ENCODE measurements around the gene TMEM156. TPM values are rescaled to one million over a fixed set of nuclear protein-coding genes. Genes with fewer than 3 reads are reported as not detected.
"Not testable (repeated sequence)": the region's sequence is repeated elsewhere in the genome, so short reads cannot be mapped to it uniquely, and the experiment has no call there.

TMEM156 gene
- total RNA-seq, 1 donor from 2014 or later = not detected

- peak; percentile 16 for DNase-seq (ENCODE audit: low read depth)
Observed at GRCh38 chr4:38993683-38994082, 38.5 kb downstream of the TMEM156 start.

DNA sequence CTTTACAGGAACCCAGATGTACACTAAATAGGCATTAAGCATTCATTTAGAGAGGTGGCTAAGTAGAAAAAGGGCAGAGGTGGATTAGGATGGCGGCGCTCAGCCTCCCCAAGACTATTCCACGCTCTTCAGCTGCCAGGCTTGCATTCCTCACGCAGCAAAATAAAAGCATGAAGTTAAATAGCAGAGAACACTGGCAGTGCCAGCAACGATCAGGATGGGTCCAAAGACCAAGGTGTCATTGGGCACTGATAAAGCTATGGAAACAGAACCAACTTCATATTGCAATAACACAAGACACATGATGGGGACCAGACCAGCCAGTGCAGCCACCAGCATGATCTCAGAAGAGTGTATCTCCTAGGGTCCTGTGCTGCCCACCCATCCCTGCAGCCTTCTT lies 42.0 kb downstream of the TMEM156 start:
- DNase-seq (ENCODE audit: low read depth) = no peak

GRCh38 chr4:38989487-38989886 lies 42.7 kb downstream of the TMEM156 start:
- no peak for DNase-seq (ENCODE audit: low read depth)

GRCh38 chr4:38988353-38988752 lies 43.9 kb downstream of the TMEM156 start:
- not testable (repeated sequence) for DNase-seq (ENCODE audit: low read depth)

DNA sequence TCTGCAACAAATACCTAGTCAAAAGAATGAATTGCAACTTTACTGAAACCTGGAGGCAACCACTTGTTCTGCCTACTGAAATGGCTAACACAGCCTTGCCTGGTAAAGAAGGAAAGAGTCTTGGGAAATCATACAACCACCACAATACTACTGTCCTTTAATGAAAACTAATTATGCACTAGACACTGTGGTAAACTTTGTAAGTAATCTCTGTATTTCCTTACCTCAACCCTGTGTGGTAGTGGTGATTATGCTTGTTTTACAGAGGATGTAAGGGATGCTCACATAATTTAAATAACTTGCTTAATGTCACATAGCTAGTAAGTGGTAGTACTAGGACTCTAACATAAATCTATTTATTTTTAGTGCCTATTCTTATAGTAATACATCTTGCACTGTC lies 44.7 kb downstream of the TMEM156 start:
- DNase-seq (ENCODE audit: low read depth) = no peak

DNA sequence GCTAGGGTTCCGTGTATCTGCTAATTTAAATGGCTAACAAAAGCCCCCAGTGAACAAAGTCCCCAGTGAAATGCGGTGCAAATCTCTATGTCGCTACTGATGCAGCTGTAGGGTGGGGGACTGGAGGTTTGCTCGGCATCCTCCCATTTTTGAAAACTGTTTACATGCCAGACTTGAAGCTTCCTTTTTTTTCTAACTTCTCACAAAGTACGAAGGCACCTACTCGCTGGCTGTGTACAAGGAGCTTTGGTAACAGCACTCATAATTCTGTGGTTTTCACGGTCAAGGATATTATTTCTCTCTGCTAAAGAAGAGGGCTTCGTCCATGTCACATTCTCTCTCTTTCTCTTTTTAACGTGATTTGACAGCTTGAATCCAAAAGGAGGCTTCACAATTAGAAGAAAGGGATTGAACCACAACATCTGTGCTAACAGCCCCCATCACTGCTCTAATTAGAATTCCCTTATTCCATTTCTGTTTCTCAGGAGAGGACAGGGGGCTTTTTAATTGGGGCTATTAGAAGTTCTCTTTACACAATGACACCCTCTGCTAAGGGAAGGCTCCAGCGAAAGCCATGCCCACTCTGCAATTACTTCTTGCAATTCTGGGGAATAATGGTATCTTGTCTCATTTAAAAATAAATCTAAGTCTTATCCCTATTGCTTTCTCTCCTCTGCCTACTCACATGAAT lies 46.7 kb downstream of the TMEM156 start:
- no peak for DNase-seq (ENCODE audit: low read depth)

GRCh38 chr4:38983787-38984598 lies 48.2 kb downstream of the TMEM156 start:
- peak; percentile 18 for DNase-seq (ENCODE audit: low read depth)

GRCh38 chr4:38983291-38983690 lies 48.9 kb downstream of the TMEM156 start:
- no peak for DNase-seq (ENCODE audit: low read depth)

GRCh38 chr4:38982361-38983095 lies 49.7 kb downstream of the TMEM156 start:
- DNase-seq (ENCODE audit: low read depth) = no peak

- peak; percentile 88 for DNase-seq (ENCODE audit: low read depth)
Observed at GRCh38 chr4:38980903-38981676, 51.1 kb downstream of the TMEM156 start.

DNA sequence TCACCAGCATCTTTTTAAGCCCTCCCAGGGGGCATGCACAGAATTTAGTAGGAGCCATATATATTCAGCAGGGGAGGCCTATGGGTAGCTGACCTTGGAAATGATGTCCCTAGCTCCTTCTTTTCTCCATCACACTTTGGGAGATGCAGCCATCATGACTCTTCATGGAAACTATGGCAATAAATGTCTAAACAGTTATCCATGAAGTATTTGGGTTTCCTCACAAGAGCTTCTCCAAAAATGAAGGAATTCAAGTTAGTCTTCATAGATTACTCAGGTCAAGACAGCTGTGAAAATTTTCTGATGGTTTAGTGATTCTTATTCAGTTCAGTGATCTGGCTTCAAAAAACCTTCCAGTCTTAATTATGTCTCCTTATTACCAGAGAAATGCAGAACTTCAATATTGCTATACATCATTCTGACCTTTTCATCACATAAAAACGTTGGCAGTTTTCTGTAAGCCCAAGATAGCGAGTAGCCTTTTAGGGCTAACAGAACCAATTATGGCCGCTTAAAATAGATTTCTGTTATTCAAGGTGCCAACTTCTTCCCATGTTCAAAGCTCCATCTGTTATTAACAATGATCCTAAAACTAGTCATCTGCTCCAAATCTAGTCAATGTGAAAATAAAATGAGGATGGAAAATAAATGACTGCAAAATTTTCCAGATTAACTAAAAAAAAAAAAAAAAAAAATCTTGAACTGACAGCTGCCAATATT lies 52.5 kb downstream of the TMEM156 start:
- no peak for DNase-seq (ENCODE audit: low read depth)

GRCh38 chr4:38979081-38979480 lies 53.1 kb downstream of the TMEM156 start:
- DNase-seq (ENCODE audit: low read depth) = no peak

DNA sequence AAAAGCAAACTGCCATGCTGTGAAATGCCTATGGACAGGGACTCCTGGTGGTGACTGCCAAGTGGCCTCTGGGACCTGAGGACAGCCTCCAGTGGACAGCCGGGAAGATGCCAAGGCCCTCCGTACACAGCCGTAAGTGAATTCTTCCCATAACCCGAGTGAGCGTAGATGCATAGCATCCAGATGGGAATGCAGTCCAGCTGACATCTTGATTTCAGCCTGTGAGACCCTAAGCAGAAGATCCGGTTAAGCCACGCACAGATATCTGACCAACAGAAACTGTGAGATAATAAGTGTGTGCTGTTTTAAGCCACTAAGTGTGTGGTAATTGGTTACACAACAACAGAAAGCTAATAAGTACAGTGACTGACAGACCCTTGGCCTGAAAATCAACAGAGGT lies 55.9 kb downstream of the TMEM156 start:
- DNase-seq (ENCODE audit: low read depth) = no peak

- DNase-seq (ENCODE audit: low read depth) = no peak
Observed at GRCh38 chr4:38968668-38969067, 63.5 kb downstream of the TMEM156 start.

DNA sequence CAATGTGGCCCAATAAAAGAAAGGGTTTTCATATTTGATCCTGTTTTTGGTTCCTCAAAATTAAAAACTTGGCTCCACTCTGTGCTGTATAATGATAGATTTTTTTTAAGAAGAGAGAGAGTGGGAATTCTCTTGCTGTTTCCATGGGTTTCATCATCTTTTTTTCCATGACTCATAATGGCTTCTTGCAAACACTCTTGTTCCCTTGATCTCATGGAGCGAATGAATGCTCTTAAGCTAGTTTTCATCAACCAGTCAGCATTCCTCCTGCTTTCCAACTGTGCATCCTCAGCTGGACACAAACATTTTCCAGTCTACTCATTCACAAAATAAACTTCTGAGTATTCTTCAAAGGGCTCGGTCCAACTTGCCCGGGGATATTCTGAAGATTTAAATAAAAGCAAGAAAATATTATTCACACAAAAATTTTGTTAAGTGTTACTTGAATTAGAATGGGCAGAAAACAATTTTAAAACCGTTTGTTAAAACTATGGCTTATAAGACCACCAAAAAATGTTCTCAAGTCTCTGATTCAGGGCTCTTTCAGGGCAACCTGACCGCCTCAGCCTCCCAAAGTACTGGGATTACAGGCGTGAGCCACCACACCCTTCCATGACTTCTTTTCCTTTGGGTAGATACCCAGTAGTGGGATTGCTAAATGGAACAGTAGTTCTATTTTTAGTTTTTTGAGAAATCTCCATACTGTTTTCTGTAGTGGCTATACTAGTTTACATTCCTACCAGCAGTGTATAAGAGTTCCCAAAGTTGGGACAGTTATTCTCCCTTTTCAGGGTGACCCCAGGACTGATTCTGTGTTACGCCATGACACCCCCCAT lies 64.7 kb downstream of the TMEM156 start:
- peak; percentile 96 for DNase-seq (ENCODE audit: low read depth)

- no peak for DNase-seq (ENCODE audit: low read depth)
Observed at GRCh38 chr4:38965866-38966265, 66.3 kb downstream of the TMEM156 start.

DNA sequence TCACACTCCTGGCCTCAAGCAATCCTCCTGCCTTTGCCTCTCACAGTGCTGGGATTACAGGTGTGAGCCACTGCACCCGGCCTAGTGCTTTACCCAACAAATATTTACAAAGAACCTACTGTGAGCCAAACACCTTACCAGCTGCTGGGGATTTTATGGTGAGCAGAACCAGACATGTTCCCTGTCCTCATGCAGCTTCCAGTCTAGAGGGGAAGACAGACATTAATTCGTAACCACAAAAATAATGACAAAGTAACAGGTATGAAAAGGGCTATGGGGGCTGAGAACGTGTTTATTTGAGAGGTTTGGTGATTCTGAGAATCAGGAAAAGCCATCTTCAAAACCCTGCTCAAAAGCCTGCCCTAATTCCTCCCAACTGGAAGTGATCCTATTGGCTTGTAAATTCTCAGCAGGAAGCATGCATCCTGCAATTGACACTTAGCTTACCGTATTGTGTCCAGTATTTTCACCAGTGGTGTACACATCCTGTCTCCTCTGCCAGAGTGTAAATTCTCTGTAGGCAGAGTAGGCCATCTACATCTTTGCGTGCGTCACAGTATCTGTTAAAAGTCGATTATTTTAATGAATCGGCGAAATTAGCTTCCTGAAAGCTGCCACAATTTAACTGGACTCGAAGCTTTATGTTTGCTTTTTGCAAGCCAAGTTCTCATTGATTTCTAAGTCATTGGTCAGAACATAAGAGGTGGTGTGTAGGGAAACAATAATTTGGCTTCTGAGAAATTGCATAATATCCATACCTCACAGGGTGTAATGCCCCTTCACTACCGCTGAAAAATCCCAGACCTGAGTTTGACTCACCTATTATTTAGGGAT lies 67.0 kb downstream of the TMEM156 start:
- DNase-seq (ENCODE audit: low read depth) = no peak

GRCh38 chr4:38959248-38959647 lies 73.0 kb downstream of the TMEM156 start:
- not testable (repeated sequence) for DNase-seq (ENCODE audit: low read depth)
